Smooth muscle cell (in vitro differentiated cells): ENCODE measurements around the gene MEOX2. TPM values are rescaled to one million over a fixed set of nuclear protein-coding genes. Genes with fewer than 3 reads are reported as not detected.

Experiments used
- DNase-seq: peaks from one replicate; lab custom pipeline; 2025; ENCODE audit not compliant: unreplicated experiment; lab: John Stamatoyannopoulos, UW
- H2AFZ ChIP-seq: fragments of 200-600 bp; sonication (generic); 2 replicates; pipeline ENCODE4 v1.6.0; 2016; ENCODE audit warnings: antibody characterized with exemption, low read depth, mild to moderate bottlenecking
- H3F3A ChIP-seq: fragments of 200-600 bp; sonication (generic); 2 replicates; pipeline ENCODE4 v1.6.0; 2017; ENCODE audit warnings: antibody characterized with exemption, low read depth
- H3K27ac ChIP-seq: fragments of 200-600 bp; sonication (generic); 2 replicates; pipeline ENCODE4 v1.5.1; 2016; ENCODE audit warnings: low read depth, mild to moderate bottlenecking
- H3K27me3 ChIP-seq: fragments of 200-600 bp; sonication (generic); 2 replicates; pipeline ENCODE4 v1.6.1; 2016; ENCODE audit warnings: low read depth, mild to moderate bottlenecking
- H3K36me3 ChIP-seq: fragments of 200-600 bp; sonication (generic); 2 replicates; pipeline ENCODE4 v1.5.1; 2016; ENCODE audit warnings: low read depth
- H3K4me1 ChIP-seq: fragments of 200-600 bp; sonication (generic); 2 replicates; pipeline ENCODE4 v1.5.1; 2016; ENCODE audit warnings: low read depth
- H3K4me2 ChIP-seq: fragments of 200-600 bp; sonication (generic); 2 replicates; pipeline ENCODE4 v1.6.0; 2016; ENCODE audit warnings: mild to moderate bottlenecking
- H3K4me3 ChIP-seq: fragments of 200-600 bp; sonication (generic); 2 replicates; pipeline ENCODE4 v1.5.1; 2016; ENCODE audit warnings: mild to moderate bottlenecking
- H3K79me2 ChIP-seq: fragments of 200-600 bp; sonication (generic); 2 replicates; pipeline ENCODE4 v1.6.0; 2016; ENCODE audit warnings: low read depth, mild to moderate bottlenecking
- H3K9ac ChIP-seq: fragments of 200-600 bp; sonication (generic); 2 replicates; pipeline ENCODE4 v1.6.0; 2016; ENCODE audit warnings: low read depth
- H3K9me3 ChIP-seq: fragments of 200-600 bp; sonication (generic); replicated peaks from 2 replicates; pipeline ENCODE4 v1.5.1; 2016; ENCODE audit warnings: low read depth
- H4K20me1 ChIP-seq: fragments of 200-600 bp; sonication (generic); 2 replicates; pipeline ENCODE4 v1.6.0; 2016; ENCODE audit warnings: low read depth
- CTCF ChIP-seq: fragments of 200-600 bp; sonication (generic); IDR thresholded peaks from 2 replicates; pipeline ENCODE4 v1.5.1; 2017; ENCODE audit warnings: borderline replicate concordance, mild to moderate bottlenecking, antibody characterized with exemption; ENCODE audit not compliant: insufficient read depth, poor library complexity, severe bottlenecking
- WGBS: methylation state at CpG from one replicate; pipeline ENCODE4 v1.1.7; 2016; ENCODE audit warnings: low lambda C conversion rate; 5-methylcytosine and 5-hydroxymethylcytosine counted together
- polyA plus RNA-seq: library from polyadenylated mRNA; unstranded; fragments of >200 nt; fragmentation: Nextera tagmentation; extraction: Ambion mirVana; gene quantifications from 2 replicates; pipeline ENCODE4 v1.2.1, GENCODE V29; 2016
- total RNA-seq: library from RNA; depleted of rRNA; stranded (reverse); fragments of >200 nt; gene quantifications from 2 replicates; pipeline ENCODE4 v1.2.3, GENCODE V29; 2014

MEOX2 gene
- total and polyA plus RNA-seq, 2 experiments from 2014 or later = 0.19 TPM; not detected in 1

- no peaks in the 10 kb centered on the region for H3K79me2 ChIP-seq
- peaks cover 5% of the 10 kb centered on the region for H3K4me1 ChIP-seq
- H3K9ac ChIP-seq = no peak overlapping the region
- 94% methylated on average over 3 of the region's 3 CpGs for WGBS
- H3K27me3 ChIP-seq = peaks cover 47% of the 10 kb centered on the region
- no peaks in the 10 kb centered on the region for H3K36me3 ChIP-seq
- H3K27ac ChIP-seq = no peak overlapping the region
- no peak overlapping the region for H3K4me2 ChIP-seq
- H2AFZ ChIP-seq = no peak overlapping the region
- H4K20me1 ChIP-seq = no peaks in the 10 kb centered on the region
- no peak overlapping the region for H3K4me3 ChIP-seq
- TF ChIP-seq CTCF = no peak
- no peaks in the 10 kb centered on the region for H3F3A ChIP-seq
- DNase-seq = no peak
- no peaks in the 10 kb centered on the region for H3K9me3 ChIP-seq
Measured at GRCh38 chr7:15680446-15680845, 6.0 kb downstream of the MEOX2 start.

GRCh38 chr7:15679306-15679705 lies 7.2 kb downstream of the MEOX2 start:
- H3K9me3 ChIP-seq = no peaks in the 10 kb centered on the region
- H3K4me3 ChIP-seq = no peak overlapping the region
- H4K20me1 ChIP-seq = no peaks in the 10 kb centered on the region
- peaks cover 35% of the 10 kb centered on the region for H3K27me3 ChIP-seq
- no peaks in the 10 kb centered on the region for H3K36me3 ChIP-seq
- H3K9ac ChIP-seq = no peak overlapping the region
- H3K4me1 ChIP-seq = no peaks in the 10 kb centered on the region
- TF ChIP-seq CTCF = no peak
- WGBS = 86% methylated on average over 1 of the region's 1 CpG
- H3F3A ChIP-seq = no peaks in the 10 kb centered on the region
- H3K27ac ChIP-seq = no peak overlapping the region
- no peak for DNase-seq
- no peak overlapping the region for H2AFZ ChIP-seq
- no peaks in the 10 kb centered on the region for H3K79me2 ChIP-seq
- no peak overlapping the region for H3K4me2 ChIP-seq

- H3K9me3 ChIP-seq = no peaks in the 10 kb centered on the region
- H3K4me2 ChIP-seq = no peak overlapping the region
- no peak for DNase-seq
- WGBS = 88% methylated on average over 3 of the region's 3 CpGs
- no peaks in the 10 kb centered on the region for H3K79me2 ChIP-seq
- TF ChIP-seq CTCF = no peak
- no peaks in the 10 kb centered on the region for H3F3A ChIP-seq
- no peak overlapping the region for H3K9ac ChIP-seq
- no peaks in the 10 kb centered on the region for H4K20me1 ChIP-seq
- H2AFZ ChIP-seq = no peak overlapping the region
- no peaks in the 10 kb centered on the region for H3K4me1 ChIP-seq
- H3K4me3 ChIP-seq = no peak overlapping the region
- H3K36me3 ChIP-seq = no peaks in the 10 kb centered on the region
- peaks cover 29% of the 10 kb centered on the region for H3K27me3 ChIP-seq
- H3K27ac ChIP-seq = no peak overlapping the region
Measured at GRCh38 chr7:15678653-15679052, 7.8 kb downstream of the MEOX2 start.

GRCh38 chr7:15675379-15675778 lies 11.1 kb downstream of the MEOX2 start:
- Histone ChIP-seq H3K27me3 (no peaks in the 10 kb centered on the region), H3K9me3 (no peaks in the 10 kb centered on the region), H3K4me2 (no peak overlapping the region), H3K9ac (no peak overlapping the region), H3K79me2 (no peaks in the 10 kb centered on the region), H2AFZ (no peak overlapping the region), H3K4me3 (no peak overlapping the region), H3K27ac (no peak overlapping the region), H3F3A (no peaks in the 10 kb centered on the region), H3K4me1 (no peaks in the 10 kb centered on the region), H4K20me1 (no peaks in the 10 kb centered on the region), H3K36me3 (no peaks in the 10 kb centered on the region)
- no peak for TF ChIP-seq CTCF
- WGBS = 91% methylated on average over 2 of the region's 2 CpGs
- DNase-seq = no peak
